ENCODE measurements around the gene SLC16A10. TPM values are rescaled to one million over a fixed set of nuclear protein-coding genes. Genes with fewer than 3 reads are reported as not detected.

Gene SLC16A10
- total and polyA plus RNA-seq, 2 of the 8 experiments (the other 6 are each of a cell fraction or from before 2014, with no cell fraction given) = 18.6 to 23.2 TPM

GRCh38 chr6:111277819-111278218 lies 190.5 kb downstream of the SLC16A10 start (continued):
- no peak for TF ChIP-seq SUZ12 (IDR thresholded peaks at IDR 0.05; ENCODE audit: low read length)
- no peak for TF ChIP-seq TCF12 (IDR thresholded peaks at IDR 0.05; ENCODE audit: low read depth, low read length)
- TF ChIP-seq E2F6 (IDR thresholded peaks at IDR 0.05) = no peak
